Keratinocyte (primary cell): ENCODE measurements around the gene TBKBP1. TPM values are rescaled to one million over a fixed set of nuclear protein-coding genes. Genes with fewer than 3 reads are reported as not detected.

ENCODE experiments used
- DNase-seq: peaks from one replicate; pipeline ENCODE4 v3.0.0-alpha.2; 2011; ENCODE audit warnings: low read depth, missing footprints, low spot score
- FAIRE-seq: peaks from 2 replicates; lab custom pipeline; 2011; peaks lifted over from hg19 to GRCh38; lab: Jason Lieb, UNC
- H2AFZ ChIP-seq: 2 replicates; pipeline ENCODE4 v1.6.0; 2012; ENCODE audit warnings: low read length, control low read depth, inconsistent platforms; ENCODE audit not compliant: control insufficient read depth
- H3K27ac ChIP-seq: 2 replicates; pipeline ENCODE4 v1.5.1; 2011; ENCODE audit warnings: low read length; ENCODE audit not compliant: control insufficient read depth, insufficient read depth
- H3K27me3 ChIP-seq: 3 replicates; pipeline ENCODE4 v1.6.0; 2011; ENCODE audit warnings: low read length; ENCODE audit not compliant: control insufficient read depth, insufficient read depth; ENCODE audit errors: extremely low read depth
- H3K36me3 ChIP-seq, 2 experiments: 2 replicates in 1 of 2; 3 replicates in 1 of 2; pipeline ENCODE4 v1.5.1; 2011; ENCODE audit warnings: low read length in 2 of 2, mild to moderate bottlenecking in 1 of 2; ENCODE audit not compliant: control insufficient read depth in 2 of 2, insufficient read depth in 2 of 2; ENCODE audit errors: extremely low read depth in 1 of 2
- H3K4me1 ChIP-seq: 3 replicates; pipeline ENCODE4 v1.5.1; 2011; ENCODE audit warnings: low read length; ENCODE audit not compliant: control insufficient read depth, insufficient read depth; ENCODE audit errors: extremely low read depth
- H3K4me2 ChIP-seq: 3 replicates; pipeline ENCODE4 v1.6.0; 2011; ENCODE audit warnings: low read depth, low read length; ENCODE audit not compliant: control insufficient read depth, insufficient read depth; ENCODE audit errors: extremely low read depth
- H3K4me3 ChIP-seq, 3 experiments: fragments of 200-600 bp in 1 of 3; sonication (generic) in 1 of 3; 2 replicates in 2 of 3; 3 replicates in 1 of 3; pipeline ENCODE4 v1.5.1; 2011 to 2016; ENCODE audit warnings: low read length in 3 of 3, mild to moderate bottlenecking in 3 of 3, control low read depth in 2 of 3, inconsistent platforms in 1 of 3, low read depth in 1 of 3, mixed read lengths in 1 of 3, mixed run types in 1 of 3, moderate library complexity in 1 of 3; ENCODE audit not compliant: control insufficient read depth in 2 of 3, insufficient read depth in 2 of 3; ENCODE audit errors: extremely low read depth in 1 of 3
- H3K79me2 ChIP-seq: 2 replicates; pipeline ENCODE4 v1.6.0; 2012; ENCODE audit warnings: low read length; ENCODE audit not compliant: control insufficient read depth, insufficient read depth
- H3K9ac ChIP-seq: 3 replicates; pipeline ENCODE4 v1.6.0; 2011; ENCODE audit warnings: low read length; ENCODE audit not compliant: control insufficient read depth, insufficient read depth; ENCODE audit errors: extremely low read depth
- H3K9me1 ChIP-seq: 3 replicates; pipeline ENCODE4 v1.6.0; 2011; ENCODE audit warnings: low read length; ENCODE audit not compliant: control insufficient read depth, insufficient read depth; ENCODE audit errors: extremely low read depth
- H3K9me3 ChIP-seq: 2 replicates; pipeline ENCODE4 v1.5.1; 2012; ENCODE audit warnings: low read depth, low read length; ENCODE audit not compliant: control insufficient read depth
- H4K20me1 ChIP-seq: 3 replicates; pipeline ENCODE4 v1.6.0; 2011; ENCODE audit warnings: low read length; ENCODE audit not compliant: control insufficient read depth, insufficient read depth; ENCODE audit errors: extremely low read depth
- CTCF ChIP-seq, 3 experiments: IDR thresholded peaks in 1 of 3; conservative IDR thresholded peaks in 1 of 3; optimal IDR thresholded peaks in 1 of 3; 2 replicates in 2 of 3; 3 replicates in 1 of 3; pipeline versions ENCODE3 to v1.5.1; 2011; ENCODE audit warnings: low read length in 3 of 3, mild to moderate bottlenecking in 3 of 3, moderate library complexity in 2 of 3, control low read depth in 1 of 3, inconsistent platforms in 1 of 3; ENCODE audit not compliant: insufficient read depth in 2 of 3; ENCODE audit errors: extremely low read depth in 1 of 3
- EZH2 ChIP-seq: IDR thresholded peaks from one replicate; pipeline ENCODE4 v1.6.1; 2012; ENCODE audit warnings: inconsistent platforms, mild to moderate bottlenecking, low read length, moderate library complexity
- dilution Hi-C: fragments of 300-500 bp; cut with MboI; formaldehyde crosslinking; loops from one replicate; pipeline ENCODE4 v1.7.0; 2020; ENCODE audit warnings: low sequenced_read_pairs; ENCODE audit not compliant: extremely low pct_ligation_motif_present
- polyA plus RNA-seq, 5 experiments: library from polyadenylated mRNA; depleted of rRNA in 3 of 5; stranded (reverse) in 3 of 5; stranded (forward) in 1 of 5; unstranded in 1 of 5; fragments of >200 nt; gene quantifications; 1 replicate in 1 of 5; 2 replicates in 3 of 5; 3 replicates in 1 of 5; pipeline versions ENCODE4 v1.2.1 to v1.2.3, GENCODE V29; 2011 to 2012; ENCODE audit warnings: missing spikeins in 2 of 5, low read depth in 1 of 5, low replicate concordance in 1 of 5

The TBKBP1 gene
- polyA plus RNA-seq, 1 donor (not counting 4 experiments of a cell fraction or from before 2014, with no cell fraction given), result 4.3 TPM

GRCh38 chr17:47675380-47676198 lies 18.4 kb upstream of the TBKBP1 start:
- H2AFZ ChIP-seq, result no peak overlapping the region
- H3K4me3 ChIP-seq, result no peak overlapping the region
- no peak for TF ChIP-seq EZH2
- TF ChIP-seq CTCF (optimal IDR thresholded peaks at IDR 0.05 in 1 of 3, IDR thresholded peaks at IDR 0.05 in 1 of 3, conservative IDR thresholded peaks at IDR 0.05 in 1 of 3; ENCODE audit: extremely low read depth in 1 of 3, insufficient read depth in 2 of 3, low read length in 3 of 3), result no peak
- no peaks in the 10 kb centered on the region for H3K9me1 ChIP-seq
- no peaks in the 10 kb centered on the region for H3K9me3 ChIP-seq
- H3K79me2 ChIP-seq, result peaks cover 10% of the 10 kb centered on the region
- DNase-seq, result no peak
- H4K20me1 ChIP-seq, result peaks cover 8% of the 10 kb centered on the region
- FAIRE-seq, result no peak
- H3K9ac ChIP-seq, result no peak overlapping the region
- dilution Hi-C loops, result no loop called here
- peaks cover 64 to 77% of the 10 kb centered on the region in 2 experiments for H3K36me3 ChIP-seq
- no peaks in the 10 kb centered on the region for H3K27me3 ChIP-seq
- no peaks in the 10 kb centered on the region for H3K4me1 ChIP-seq
- H3K4me2 ChIP-seq, result no peak overlapping the region
- no peak overlapping the region for H3K27ac ChIP-seq

- no peak overlapping the region for H3K9ac ChIP-seq
- peaks cover 8% of the 10 kb centered on the region for H4K20me1 ChIP-seq
- H3K27ac ChIP-seq, result no peak overlapping the region
- no peak overlapping the region for H3K4me2 ChIP-seq
- H3K4me1 ChIP-seq, result no peaks in the 10 kb centered on the region
- H3K36me3 ChIP-seq, result peaks cover 66 to 76% of the 10 kb centered on the region in 2 experiments
- no peaks in the 10 kb centered on the region for H3K9me3 ChIP-seq
- no peak for TF ChIP-seq CTCF (optimal IDR thresholded peaks at IDR 0.05 in 1 of 3, IDR thresholded peaks at IDR 0.05 in 1 of 3, conservative IDR thresholded peaks at IDR 0.05 in 1 of 3; ENCODE audit: extremely low read depth in 1 of 3, insufficient read depth in 2 of 3, low read length in 3 of 3)
- TF ChIP-seq EZH2, result no peak
- H3K79me2 ChIP-seq, result peaks cover 10% of the 10 kb centered on the region
- dilution Hi-C loops, result no loop called here
- no peaks in the 10 kb centered on the region for H3K9me1 ChIP-seq
- no peaks in the 10 kb centered on the region for H3K27me3 ChIP-seq
- FAIRE-seq (no peak), DNase-seq (no peak)
- no peak overlapping the region for H3K4me3 ChIP-seq
- no peak overlapping the region for H2AFZ ChIP-seq
These were observed 17.8 kb upstream of the TBKBP1 start for GRCh38 chr17:47676199-47676472.
